Trophoblast cell (in vitro differentiated cells and primary cell): ENCODE data around the gene HOPX.
A peak's percentile ranks its signal among the peaks of the same experiment; 100 is the strongest.

ENCODE experiments used
- DNase-seq, 2 donors: peaks; one replicate each; pipeline ENCODE4 v3.0.0-alpha.2; 2016
- H2AFZ ChIP-seq: 2 replicates; pipeline ENCODE4 v1.6.1; 2013; ENCODE audit warnings: low read length, moderate library complexity, mild to moderate bottlenecking; ENCODE audit not compliant: insufficient read depth, poor library complexity
- H2AK5ac ChIP-seq: 2 replicates; pipeline ENCODE4 v1.6.1; 2013; ENCODE audit warnings: mild to moderate bottlenecking, low read length
- H2BK120ac ChIP-seq: 2 replicates; pipeline ENCODE4 v1.6.1; 2013; ENCODE audit warnings: low read length, mild to moderate bottlenecking, moderate library complexity; ENCODE audit not compliant: insufficient read depth, poor library complexity
- H2BK12ac ChIP-seq: 2 replicates; pipeline ENCODE4 v1.6.1; 2013; ENCODE audit warnings: mild to moderate bottlenecking, low read length, moderate library complexity
- H2BK5ac ChIP-seq: 2 replicates; pipeline ENCODE4 v1.6.1; 2013; ENCODE audit warnings: low read length, low read depth, moderate library complexity, mild to moderate bottlenecking; ENCODE audit not compliant: poor library complexity
- H3K14ac ChIP-seq: 2 replicates; pipeline ENCODE4 v1.6.1; 2013; ENCODE audit warnings: mild to moderate bottlenecking, low read length
- H3K18ac ChIP-seq: 2 replicates; pipeline ENCODE4 v1.6.1; 2013; ENCODE audit warnings: mild to moderate bottlenecking, low read length
- H3K23ac ChIP-seq: 2 replicates; pipeline ENCODE4 v1.6.1; 2013; ENCODE audit warnings: low read length
- H3K27ac ChIP-seq: 2 replicates; pipeline ENCODE4 v1.5.1; 2013; ENCODE audit warnings: low read depth, mild to moderate bottlenecking, inconsistent platforms, low read length, moderate library complexity
- H3K27me3 ChIP-seq: 2 replicates; pipeline ENCODE4 v1.6.1; 2013; ENCODE audit warnings: inconsistent platforms, mild to moderate bottlenecking, low read length, moderate library complexity; ENCODE audit not compliant: insufficient read depth
- H3K36me3 ChIP-seq, 2 experiments: 1 replicate in 1 of 2; 2 replicates in 1 of 2; pipeline ENCODE4 v1.6.1; 2013; ENCODE audit warnings: low read length in 2 of 2, mild to moderate bottlenecking in 2 of 2, moderate library complexity in 1 of 2; ENCODE audit not compliant: insufficient read depth in 2 of 2, control insufficient read depth in 1 of 2
- H3K4ac ChIP-seq: 2 replicates; pipeline ENCODE4 v1.6.1; 2013; ENCODE audit warnings: low read depth, mild to moderate bottlenecking, low read length, moderate library complexity
- H3K4me1 ChIP-seq, 2 experiments: 1 replicate in 1 of 2; 2 replicates in 1 of 2; pipeline ENCODE4 v1.6.1; 2013; ENCODE audit warnings: low read length in 2 of 2, mild to moderate bottlenecking in 2 of 2, moderate library complexity in 1 of 2; ENCODE audit not compliant: insufficient read depth in 2 of 2, control insufficient read depth in 1 of 2
- H3K4me2 ChIP-seq: 2 replicates; pipeline ENCODE4 v1.6.1; 2013; ENCODE audit warnings: inconsistent platforms, mild to moderate bottlenecking, low read length, moderate library complexity
- H3K4me3 ChIP-seq: 2 replicates; pipeline ENCODE4 v1.5.1; 2013; ENCODE audit warnings: mild to moderate bottlenecking, low read depth, low read length, inconsistent platforms
- H3K79me1 ChIP-seq: one replicate; pipeline ENCODE4 v1.6.1; 2013; ENCODE audit warnings: low read length
- H3K79me2 ChIP-seq: 2 replicates; pipeline ENCODE4 v1.6.1; 2013; ENCODE audit warnings: low read length, mild to moderate bottlenecking; ENCODE audit not compliant: control insufficient read depth, insufficient read depth, poor library complexity
- H3K9ac ChIP-seq: 2 replicates; pipeline ENCODE4 v1.6.1; 2013; ENCODE audit warnings: mild to moderate bottlenecking, low read length
- H3K9me3 ChIP-seq: 2 replicates; pipeline ENCODE4 v1.6.1; 2013; ENCODE audit warnings: low read depth, mild to moderate bottlenecking, control low read depth, inconsistent platforms, low read length; ENCODE audit not compliant: insufficient read depth
- H4K12ac ChIP-seq: 2 replicates; pipeline ENCODE4 v1.6.1; 2013; ENCODE audit warnings: low read depth, mild to moderate bottlenecking, low read length, moderate library complexity
- H4K8ac ChIP-seq: 2 replicates; pipeline ENCODE4 v1.6.1; 2013; ENCODE audit warnings: low read depth, mild to moderate bottlenecking, low read length, moderate library complexity
- H4K91ac ChIP-seq: one replicate; pipeline ENCODE4 v1.6.1; 2013; ENCODE audit warnings: low read depth, mild to moderate bottlenecking, low read length, moderate library complexity
- WGBS: extraction: QIAGEN DNeasy Blood & Tissue Kit; methylation state at CpG from one replicate; pipeline ENCODE4 v1.1.7; 2013; ENCODE audit warnings: missing lambda C conversion rate; ENCODE audit not compliant: insufficient read length, insufficient coverage; ENCODE audit errors: extremely low coverage; 5-methylcytosine and 5-hydroxymethylcytosine counted together

Gene HOPX

DNA sequence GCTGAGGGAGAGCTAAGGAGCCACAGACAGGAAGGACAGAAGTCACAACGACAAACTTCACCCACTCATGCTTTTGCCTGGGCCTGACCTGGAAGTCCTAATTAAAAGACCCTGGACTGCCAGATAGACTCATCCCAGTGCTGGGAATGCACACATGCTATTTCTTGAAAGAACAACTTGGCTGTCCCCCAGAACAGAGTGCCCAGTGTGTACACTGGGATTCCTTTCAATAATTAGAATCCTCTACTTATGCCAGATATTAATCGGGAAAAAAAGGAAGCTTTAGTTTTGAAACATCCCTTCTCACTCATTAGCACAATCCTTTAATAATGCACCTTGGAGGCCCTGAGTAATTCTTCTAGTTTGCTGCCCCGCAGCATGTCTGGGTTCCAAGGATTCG lies 3.4 kb downstream of the HOPX start:
- WGBS = no CpG with 5 or more reads among the region's 4 CpGs
- H3K18ac ChIP-seq = no peak overlapping the region
- H3K23ac ChIP-seq = no peak overlapping the region

DNA sequence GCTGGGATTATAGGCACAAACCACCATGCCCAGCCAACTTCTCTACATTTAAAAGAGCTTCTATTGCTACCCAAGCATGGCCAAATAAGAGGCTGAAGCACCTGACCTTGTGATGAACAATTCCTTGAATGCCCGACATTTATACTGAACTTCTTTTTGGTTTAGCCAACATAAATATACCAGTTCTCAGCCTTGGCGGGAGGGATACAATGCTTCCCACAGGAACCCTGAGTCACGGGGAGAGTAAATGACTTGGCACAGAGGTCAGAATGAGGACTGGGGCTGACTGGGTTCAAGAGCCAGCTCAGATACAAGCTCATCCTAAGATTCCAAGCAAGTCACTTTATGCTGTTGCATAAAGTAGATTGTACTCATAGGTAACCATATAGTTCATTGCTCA lies 6.1 kb downstream of the HOPX start:
- Histone ChIP-seq H2BK120ac (no peak overlapping the region), H3K27ac (no peak overlapping the region), H3K14ac (no peak overlapping the region), H4K91ac (no peak overlapping the region), H3K18ac (no peak overlapping the region), H2BK5ac (no peak overlapping the region), H4K12ac (no peak overlapping the region), H3K9me3 (no peaks in the 10 kb centered on the region), H2AFZ (no peak overlapping the region), H3K79me2 (no peaks in the 10 kb centered on the region), H3K4me2 (no peak overlapping the region), H2BK12ac (no peak overlapping the region), H3K9ac (no peak overlapping the region), H3K4me3 (no peak overlapping the region), H3K23ac (no peak overlapping the region), H4K8ac (no peak overlapping the region), H2AK5ac (no peak overlapping the region), H3K4ac (no peak overlapping the region), H3K4me1 (no peaks in the 10 kb centered on the region), H3K27me3 (no peaks in the 10 kb centered on the region), H3K79me1 (no peaks in the 10 kb centered on the region), H3K36me3 (no peaks in the 10 kb centered on the region)
- no CpG with 5 or more reads among the region's 3 CpGs for WGBS
- no peak for DNase-seq

More for the DNA sequence above, 3.4 kb downstream of the HOPX start:
- no peaks in the 10 kb centered on the region for H3K9me3 ChIP-seq
- no peak overlapping the region for H3K27ac ChIP-seq
- H2AK5ac ChIP-seq = no peak overlapping the region
- H2AFZ ChIP-seq = no peak overlapping the region
- no peaks in the 10 kb centered on the region for H3K79me1 ChIP-seq
- H3K4me1 ChIP-seq = no peaks in the 10 kb centered on the region
- no peak overlapping the region for H2BK5ac ChIP-seq
- no peak overlapping the region for H4K91ac ChIP-seq
- no peak overlapping the region for H3K4me2 ChIP-seq
- no peak overlapping the region for H3K14ac ChIP-seq
- no peak overlapping the region for H3K9ac ChIP-seq
- no peak overlapping the region for H2BK12ac ChIP-seq
- H3K27me3 ChIP-seq = no peaks in the 10 kb centered on the region
- no peak overlapping the region for H4K8ac ChIP-seq
- no peaks in the 10 kb centered on the region for H3K79me2 ChIP-seq
- no peak overlapping the region for H2BK120ac ChIP-seq
- no peak overlapping the region for H3K4me3 ChIP-seq
- H3K36me3 ChIP-seq = no peaks in the 10 kb centered on the region
- no peak for DNase-seq
- H4K12ac ChIP-seq = no peak overlapping the region
- H3K4ac ChIP-seq = no peak overlapping the region

DNA sequence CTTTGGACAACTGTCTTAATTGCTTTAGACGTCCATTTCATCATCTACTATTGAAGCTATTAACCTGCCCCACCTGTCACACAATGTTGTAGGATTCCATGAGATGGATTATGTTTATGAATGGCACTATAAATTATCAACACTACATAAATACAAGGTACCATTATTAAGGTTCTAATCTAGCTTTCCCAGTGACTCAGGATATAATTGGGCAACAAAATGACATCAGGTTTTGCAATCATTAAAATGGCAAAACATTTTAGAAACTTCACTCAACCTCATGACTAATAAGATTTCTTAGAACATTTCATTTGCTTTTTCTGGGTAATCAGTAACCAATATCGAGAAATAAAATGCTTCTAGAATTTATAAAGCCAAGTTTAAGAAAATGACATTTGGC lies 9.2 kb downstream of the HOPX start:
- H3K4me2 ChIP-seq = no peak overlapping the region

DNA sequence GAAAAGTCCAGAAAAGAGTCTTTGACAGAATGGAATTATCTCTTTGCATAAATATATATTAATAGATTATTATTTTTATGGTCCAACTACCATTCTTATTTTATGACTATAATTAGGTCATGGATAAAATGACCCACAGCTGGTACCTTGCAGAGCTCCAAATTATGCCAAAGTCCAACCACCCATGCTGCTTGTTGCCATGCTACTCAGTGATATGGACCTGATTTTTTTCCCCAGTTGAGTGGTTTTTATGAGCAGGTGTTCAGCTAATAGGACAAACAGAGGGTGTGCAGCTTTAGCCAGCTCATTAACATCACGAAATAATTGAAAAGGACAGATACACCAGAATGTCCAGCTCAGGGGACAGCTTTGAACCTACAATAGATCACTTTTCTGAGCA lies 9.7 kb downstream of the HOPX start:
- no peak overlapping the region for H2AK5ac ChIP-seq
- H3K4me1 ChIP-seq = no peaks in the 10 kb centered on the region
- no peak overlapping the region for H4K91ac ChIP-seq
- DNase-seq = no peak
- no peak overlapping the region for H2BK5ac ChIP-seq
- H3K9ac ChIP-seq = no peak overlapping the region
- no peaks in the 10 kb centered on the region for H3K27me3 ChIP-seq
- no peak overlapping the region for H2BK12ac ChIP-seq
- no peak overlapping the region for H2BK120ac ChIP-seq
- H3K18ac ChIP-seq = no peak overlapping the region
- no peak overlapping the region for H2AFZ ChIP-seq
- no peaks in the 10 kb centered on the region for H3K36me3 ChIP-seq
- H3K79me2 ChIP-seq = no peaks in the 10 kb centered on the region
- no peak overlapping the region for H3K4me2 ChIP-seq
- H3K23ac ChIP-seq = no peak overlapping the region
- H3K79me1 ChIP-seq = no peaks in the 10 kb centered on the region
- no peak overlapping the region for H4K12ac ChIP-seq
- no peak overlapping the region for H3K4me3 ChIP-seq
- no peak overlapping the region for H4K8ac ChIP-seq
- no CpG with 5 or more reads among the region's 1 CpG for WGBS
- no peak overlapping the region for H3K27ac ChIP-seq
- no peak overlapping the region for H3K4ac ChIP-seq
- no peaks in the 10 kb centered on the region for H3K9me3 ChIP-seq
- H3K14ac ChIP-seq = no peak overlapping the region

More for the DNA sequence above, 9.2 kb downstream of the HOPX start:
- H3K4me1 ChIP-seq = no peaks in the 10 kb centered on the region
- DNase-seq = peak in 1 of 2 donors; percentile 33
- no peak overlapping the region for H2BK5ac ChIP-seq
- H4K91ac ChIP-seq = no peak overlapping the region
- H3K27me3 ChIP-seq = no peaks in the 10 kb centered on the region
- WGBS = no CpG with 5 or more reads among the region's 2 CpGs
- H3K9me3 ChIP-seq = no peaks in the 10 kb centered on the region
- H3K23ac ChIP-seq = no peak overlapping the region
- no peak overlapping the region for H4K8ac ChIP-seq
- H2AK5ac ChIP-seq = no peak overlapping the region
- H3K27ac ChIP-seq = no peak overlapping the region
- H2AFZ ChIP-seq = no peak overlapping the region
- no peaks in the 10 kb centered on the region for H3K79me2 ChIP-seq
- no peak overlapping the region for H2BK120ac ChIP-seq
- no peak overlapping the region for H4K12ac ChIP-seq
- no peak overlapping the region for H3K4me3 ChIP-seq
- no peaks in the 10 kb centered on the region for H3K36me3 ChIP-seq
- H3K79me1 ChIP-seq = no peaks in the 10 kb centered on the region
- H2BK12ac ChIP-seq = no peak overlapping the region
- no peak overlapping the region for H3K4ac ChIP-seq
- no peak overlapping the region for H3K14ac ChIP-seq
- H3K18ac ChIP-seq = no peak overlapping the region
- H3K9ac ChIP-seq = no peak overlapping the region
